Epithelial cell of esophagus (primary cell): ENCODE measurements around the gene CLASP2.

Experiments used
- DNase-seq: peaks from one replicate; pipeline ENCODE4 v3.0.0; 2010; ENCODE audit warnings: low read depth
- H3K4me3 ChIP-seq: 2 replicates; pipeline ENCODE4 v1.5.1; 2011; ENCODE audit warnings: mild to moderate bottlenecking, low read length, control low read depth
- CTCF ChIP-seq: IDR thresholded peaks from 2 replicates; pipeline ENCODE4 v1.5.1; 2011; ENCODE audit warnings: low read depth, mild to moderate bottlenecking, low read length, control low read depth, inconsistent platforms; ENCODE audit not compliant: insufficient read depth; ENCODE audit errors: missing control alignments

CLASP2 gene

DNA sequence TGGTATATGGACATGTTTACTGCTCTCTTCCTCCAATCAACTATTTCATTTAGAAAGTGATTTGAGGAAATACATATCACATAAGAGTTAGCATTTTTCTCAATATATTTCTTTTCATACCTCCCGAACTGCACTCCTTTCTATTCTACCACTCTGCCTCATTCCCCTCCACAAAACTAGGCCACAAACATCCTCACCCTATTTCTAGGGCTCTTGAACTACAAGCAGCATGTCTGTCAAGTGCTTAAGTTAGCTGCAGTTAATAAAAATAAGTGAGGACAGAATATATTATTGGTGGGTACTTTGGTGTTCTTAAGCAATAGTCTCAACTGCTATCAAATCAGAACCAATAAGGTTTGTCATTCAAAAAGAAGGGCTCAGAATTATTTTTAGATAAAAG, 125.1 kb downstream of the CLASP2 start:
- H3K4me3 ChIP-seq = no peak overlapping the region
- DNase-seq = no peak
- TF ChIP-seq CTCF = no peak

DNA sequence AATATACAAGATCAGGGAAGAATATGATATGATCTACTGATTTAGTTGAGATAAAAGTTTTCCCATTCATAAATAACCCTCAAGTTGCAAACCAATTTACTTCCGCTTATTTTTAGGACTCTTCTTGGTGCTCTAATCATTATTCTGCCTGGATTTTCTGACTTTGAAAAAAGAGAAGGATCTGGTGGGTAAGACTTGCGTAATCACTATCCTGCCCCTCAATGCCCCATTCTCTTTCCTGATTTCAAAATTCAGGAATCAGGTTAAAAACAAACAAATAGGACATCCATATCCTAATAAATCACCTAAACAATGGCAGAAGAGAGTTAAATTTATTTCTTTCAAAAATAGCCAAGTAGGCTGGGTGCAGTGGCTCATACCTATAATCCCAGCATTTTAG, 127.5 kb downstream of the CLASP2 start:
- no peak overlapping the region for H3K4me3 ChIP-seq
- no peak for TF ChIP-seq CTCF
- no peak for DNase-seq

DNA sequence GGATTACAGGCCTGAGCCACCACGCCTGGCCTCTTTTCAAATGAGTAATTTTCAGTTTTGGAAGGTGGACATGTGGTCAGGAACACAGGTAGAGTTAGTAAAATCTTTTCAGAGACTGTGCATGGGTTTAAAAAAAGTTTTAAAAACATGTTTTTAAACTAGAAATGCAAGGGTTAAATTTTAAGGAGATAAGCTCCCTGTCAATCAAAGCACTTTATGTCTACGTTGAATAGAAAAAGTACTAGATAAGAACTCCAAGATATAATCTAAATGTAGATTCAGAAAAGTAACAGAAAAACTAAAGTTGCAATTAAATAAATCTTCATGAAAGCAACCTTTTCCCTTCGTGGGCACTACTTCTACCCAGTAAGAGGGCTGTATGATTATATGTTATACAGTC, 131.7 kb downstream of the CLASP2 start:
- no peak for DNase-seq
- H3K4me3 ChIP-seq = no peak overlapping the region
- TF ChIP-seq CTCF = no peak

GRCh38 chr3:33582234-33582633, 135.8 kb downstream of the CLASP2 start:
- H3K4me3 ChIP-seq = no peak overlapping the region
- TF ChIP-seq CTCF = no peak
- DNase-seq = no peak

DNA sequence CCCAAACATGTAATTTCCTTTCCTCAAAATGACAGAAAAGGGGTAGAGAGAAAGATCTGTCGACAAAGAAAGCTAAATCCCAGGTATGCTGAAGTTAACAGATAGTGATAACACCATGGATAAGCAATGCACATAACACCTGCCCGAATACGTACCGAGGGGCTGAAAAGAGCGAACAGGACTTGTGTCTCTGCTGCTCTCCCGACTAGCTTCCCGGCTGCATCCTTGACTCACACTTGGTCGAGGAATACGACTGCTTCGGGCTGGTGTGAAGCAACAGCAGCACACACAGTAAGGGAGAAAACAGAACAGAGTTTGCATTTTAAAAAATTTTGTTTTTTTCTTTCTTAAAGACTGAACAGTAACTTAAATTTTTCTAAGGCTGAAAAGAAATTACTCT, 136.4 kb downstream of the CLASP2 start:
- TF ChIP-seq CTCF = no peak
- H3K4me3 ChIP-seq = no peak overlapping the region
- no peak for DNase-seq

DNA sequence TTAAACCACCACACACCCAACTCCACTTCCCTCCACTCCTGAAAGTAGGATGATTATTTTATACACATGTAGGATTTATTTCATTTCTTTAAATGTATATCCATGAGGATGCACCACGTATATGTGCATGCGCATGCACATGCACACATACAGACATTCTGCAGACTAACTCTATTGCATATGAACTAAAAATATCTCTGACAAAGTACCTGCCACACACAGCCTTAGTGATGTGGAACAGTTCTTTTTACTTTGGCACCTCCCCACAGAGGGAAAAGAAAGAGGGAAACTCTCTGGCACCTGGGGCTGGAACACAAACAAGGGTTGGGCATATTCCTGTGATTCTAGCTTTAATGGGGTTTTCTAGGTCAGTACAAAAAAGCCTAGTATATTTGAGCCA, 138.2 kb downstream of the CLASP2 start:
- TF ChIP-seq CTCF = no peak
- DNase-seq = no peak

DNA sequence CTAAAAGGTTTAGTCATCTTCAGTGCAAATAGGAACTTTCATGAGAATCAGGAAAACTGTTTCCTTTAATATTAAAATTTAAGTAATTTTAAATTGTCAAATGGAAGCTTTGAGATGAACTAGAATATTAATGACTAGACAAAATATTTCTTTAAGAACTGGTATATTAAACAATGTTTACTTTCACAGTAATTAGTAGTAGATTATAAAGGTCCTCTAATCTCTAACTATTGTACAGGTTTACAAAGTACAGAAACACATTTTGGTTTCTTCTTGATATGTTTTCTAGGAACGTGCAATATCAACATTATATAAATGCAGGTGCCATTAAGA, 138.9 kb downstream of the CLASP2 start:
- TF ChIP-seq CTCF = no peak
- no peak for DNase-seq
- no peak overlapping the region for H3K4me3 ChIP-seq

More for the DNA sequence above, 138.2 kb downstream of the CLASP2 start:
- H3K4me3 ChIP-seq = no peak overlapping the region
